22Rv1 (cell line): ENCODE measurements around the gene IL27RA.

Source experiments
- ZFX ChIP-seq: fragments of 450-650 bp; IDR thresholded peaks from 2 replicates; pipeline ENCODE4 v1.6.1; 2017; ENCODE audit warnings: antibody characterized with exemption, borderline replicate concordance
- TF ChIP-seq, protein P1 (sequence below): fragments of 450-650 bp; IDR thresholded peaks from 2 replicates; pipeline ENCODE4 v1.5.1; 2017; ENCODE audit warnings: mild to moderate bottlenecking

DNA sequence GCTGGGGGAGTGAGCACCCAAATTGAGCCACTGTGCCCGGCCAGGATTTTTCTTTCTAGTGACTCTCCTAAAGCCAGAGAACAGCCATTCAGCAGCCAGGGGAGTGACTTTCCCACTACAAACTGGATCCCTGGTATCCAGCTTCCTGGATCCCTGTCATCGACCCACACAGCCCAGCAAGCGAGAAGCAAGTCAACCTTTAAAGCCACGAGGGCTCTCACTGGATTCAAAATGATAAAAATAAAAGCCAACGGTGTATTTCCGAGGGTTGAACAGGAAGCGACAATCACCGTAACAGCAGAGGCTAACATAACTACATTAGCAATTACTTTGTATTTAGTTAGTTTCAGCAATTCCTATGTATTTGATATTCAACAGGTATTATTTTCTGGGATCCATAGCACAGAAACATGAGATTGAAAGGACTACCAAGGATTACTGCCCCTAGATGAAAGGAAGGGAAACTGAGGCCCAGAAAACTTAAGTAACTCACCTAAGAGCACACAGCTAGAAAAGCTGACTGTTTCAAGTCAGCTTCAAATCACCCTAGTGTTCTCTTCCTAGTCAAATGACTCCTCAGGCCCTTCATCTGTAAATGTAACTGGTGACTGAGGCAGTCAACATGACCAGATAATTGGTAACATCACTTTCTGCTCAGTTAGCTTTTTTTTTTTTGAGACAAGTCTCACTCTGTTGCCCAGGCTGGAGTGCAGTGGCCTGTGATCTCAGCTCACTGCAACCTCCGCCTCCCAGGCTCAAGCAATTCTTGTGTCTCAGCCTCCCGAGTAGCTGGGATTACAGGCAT is 28.1 kb upstream of the IL27RA start:
- TF ChIP-seq, protein P1, sequence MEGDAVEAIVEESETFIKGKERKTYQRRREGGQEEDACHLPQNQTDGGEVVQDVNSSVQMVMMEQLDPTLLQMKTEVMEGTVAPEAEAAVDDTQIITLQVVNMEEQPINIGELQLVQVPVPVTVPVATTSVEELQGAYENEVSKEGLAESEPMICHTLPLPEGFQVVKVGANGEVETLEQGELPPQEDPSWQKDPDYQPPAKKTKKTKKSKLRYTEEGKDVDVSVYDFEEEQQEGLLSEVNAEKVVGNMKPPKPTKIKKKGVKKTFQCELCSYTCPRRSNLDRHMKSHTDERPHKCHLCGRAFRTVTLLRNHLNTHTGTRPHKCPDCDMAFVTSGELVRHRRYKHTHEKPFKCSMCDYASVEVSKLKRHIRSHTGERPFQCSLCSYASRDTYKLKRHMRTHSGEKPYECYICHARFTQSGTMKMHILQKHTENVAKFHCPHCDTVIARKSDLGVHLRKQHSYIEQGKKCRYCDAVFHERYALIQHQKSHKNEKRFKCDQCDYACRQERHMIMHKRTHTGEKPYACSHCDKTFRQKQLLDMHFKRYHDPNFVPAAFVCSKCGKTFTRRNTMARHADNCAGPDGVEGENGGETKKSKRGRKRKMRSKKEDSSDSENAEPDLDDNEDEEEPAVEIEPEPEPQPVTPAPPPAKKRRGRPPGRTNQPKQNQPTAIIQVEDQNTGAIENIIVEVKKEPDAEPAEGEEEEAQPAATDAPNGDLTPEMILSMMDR = no peak
- TF ChIP-seq ZFX = no peak
